Immature natural killer cell (primary cell): ENCODE results near the gene SPATS2L. TPM values are rescaled to one million over a fixed set of nuclear protein-coding genes. Genes with fewer than 3 reads are reported as not detected.

ENCODE experiments used
- DNase-seq, 3 donors: peaks; one replicate each; pipeline ENCODE4 v3.0.0; 2022; ENCODE audit warnings: mixed read lengths in 1 of 3
- H3K27ac Mint-ChIP-seq, 6 donors: one replicate each; pipeline ENCODE4 v1.8.0; 2020; ENCODE audit warnings: mixed read lengths in 6 of 6, mild to moderate bottlenecking in 5 of 6, inconsistent platforms in 4 of 6, moderate library complexity in 3 of 6
- H3K27me3 Mint-ChIP-seq, 3 donors: one replicate each; pipeline ENCODE4 v1.8.0; 2020 to 2021; ENCODE audit warnings: low read depth in 3 of 3, mild to moderate bottlenecking in 3 of 3, mixed read lengths in 3 of 3, moderate library complexity in 3 of 3, inconsistent platforms in 1 of 3
- H3K36me3 Mint-ChIP-seq, 3 donors: one replicate each; pipeline ENCODE4 v1.8.0; 2020; ENCODE audit warnings: mixed read lengths in 3 of 3, inconsistent platforms in 2 of 3, mild to moderate bottlenecking in 2 of 3
- H3K4me1 Mint-ChIP-seq, 2 donors: one replicate each; pipeline ENCODE4 v1.8.0; 2020; ENCODE audit warnings: inconsistent platforms in 2 of 2, mild to moderate bottlenecking in 2 of 2, mixed read lengths in 2 of 2, moderate library complexity in 1 of 2
- H3K4me3 Mint-ChIP-seq, 5 donors: one replicate each; pipeline ENCODE4 v1.8.0; 2020; ENCODE audit warnings: mild to moderate bottlenecking in 5 of 5, mixed read lengths in 5 of 5, inconsistent platforms in 3 of 5, moderate library complexity in 3 of 5
- H3K9me3 Mint-ChIP-seq, 6 donors: one replicate each; pipeline ENCODE4 v1.8.0; 2020; ENCODE audit warnings: mild to moderate bottlenecking in 6 of 6, mixed read lengths in 6 of 6, inconsistent platforms in 4 of 6, moderate library complexity in 3 of 6
- polyA plus RNA-seq, 3 donors: library from polyadenylated mRNA; unstranded; fragments of 300-500 nt; fragmentation: Illumina TruSeq; gene quantifications; one replicate each; pipeline ENCODE4 v1.2.3, GENCODE V29; 2021

The SPATS2L gene
- polyA plus RNA-seq, 3 donors from 2014 or later = 3.4 to 3.9 TPM; not detected in 1

DNA sequence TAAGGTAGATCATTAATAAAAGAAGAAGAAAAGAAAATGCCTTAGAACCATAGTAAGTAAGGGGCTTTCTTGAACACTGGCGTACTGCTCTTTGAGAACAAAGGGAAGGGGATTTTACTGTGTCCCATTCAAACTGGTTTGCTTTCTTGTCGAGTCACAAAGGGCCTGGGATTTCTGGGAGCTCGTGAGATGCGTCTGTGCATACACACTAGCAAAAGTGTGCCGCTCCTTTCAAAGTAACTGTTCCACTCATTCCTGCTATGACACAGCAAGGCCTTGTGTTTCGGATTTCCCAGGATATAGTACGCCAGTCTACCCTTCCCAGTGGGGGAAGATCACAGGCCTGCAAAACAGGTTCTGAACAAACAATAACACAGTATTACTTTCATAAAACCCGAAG, 110.4 kb downstream of the SPATS2L start:
- Mint-ChIP-seq H3K27me3 (no peaks in the 10 kb centered on the region), H3K4me3 (no peak overlapping the region)
- DNase-seq = no peak

DNA sequence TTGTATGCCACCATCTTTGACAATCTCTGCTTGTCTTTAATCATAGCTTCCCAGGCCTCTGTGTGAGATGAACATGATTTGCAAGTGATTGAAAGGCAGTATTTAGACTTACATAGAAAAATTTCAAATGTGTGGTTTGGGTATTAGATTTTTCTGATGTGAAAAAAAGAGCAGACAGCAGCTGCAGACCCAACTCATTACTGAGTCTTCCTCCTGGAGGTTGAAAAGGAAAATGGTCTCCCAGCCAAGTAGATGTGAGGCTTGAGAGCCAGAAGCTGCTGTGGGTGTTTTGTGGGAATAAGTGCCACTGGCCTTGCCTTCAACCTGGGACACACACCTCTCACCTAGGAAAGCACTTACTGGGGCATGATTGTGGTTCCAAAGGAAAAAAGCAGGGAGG, 110.9 kb downstream of the SPATS2L start:
- H3K4me3 Mint-ChIP-seq = no peak overlapping the region
- H3K36me3 Mint-ChIP-seq = peaks cover 0 to 13% (median 9%) of the 10 kb centered on the region in 3 donors
- H3K27ac Mint-ChIP-seq = no peak overlapping the region
- H3K9me3 Mint-ChIP-seq = no peaks in the 10 kb centered on the region
- DNase-seq = no peak
- no peaks in the 10 kb centered on the region for H3K4me1 Mint-ChIP-seq
- no peaks in the 10 kb centered on the region for H3K27me3 Mint-ChIP-seq

More for the DNA sequence above, 110.4 kb downstream of the SPATS2L start:
- H3K27ac Mint-ChIP-seq = no peak overlapping the region
- H3K9me3 Mint-ChIP-seq = no peaks in the 10 kb centered on the region
- peaks cover 0 to 13% (median 9%) of the 10 kb centered on the region in 3 donors for H3K36me3 Mint-ChIP-seq
- H3K4me1 Mint-ChIP-seq = no peaks in the 10 kb centered on the region

DNA sequence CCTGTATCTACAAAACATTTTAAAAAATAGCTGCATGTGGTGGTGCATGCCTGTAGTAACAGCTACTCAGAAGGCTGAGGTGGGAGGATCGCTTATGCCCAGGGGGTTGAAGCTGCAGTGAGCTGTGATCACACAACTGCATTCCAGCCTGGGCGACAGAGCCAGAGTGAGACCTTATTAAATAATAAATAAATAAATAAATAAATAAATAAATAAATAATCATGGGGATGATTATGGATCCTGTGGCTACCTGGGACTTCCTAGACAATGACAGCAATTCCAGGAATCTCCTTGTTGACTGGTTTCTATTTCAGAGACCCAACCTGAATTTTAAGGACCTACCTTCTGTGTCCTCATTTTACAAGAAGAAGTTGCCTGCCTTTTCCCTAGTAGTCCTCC, 111.9 kb downstream of the SPATS2L start:
- no peak overlapping the region for H3K4me3 Mint-ChIP-seq
- H3K9me3 Mint-ChIP-seq = no peaks in the 10 kb centered on the region
- peaks cover 0 to 13% (median 9%) of the 10 kb centered on the region in 3 donors for H3K36me3 Mint-ChIP-seq
- no peak overlapping the region for H3K27ac Mint-ChIP-seq
- no peaks in the 10 kb centered on the region for H3K27me3 Mint-ChIP-seq
- H3K4me1 Mint-ChIP-seq = no peaks in the 10 kb centered on the region
- no peak for DNase-seq

DNA sequence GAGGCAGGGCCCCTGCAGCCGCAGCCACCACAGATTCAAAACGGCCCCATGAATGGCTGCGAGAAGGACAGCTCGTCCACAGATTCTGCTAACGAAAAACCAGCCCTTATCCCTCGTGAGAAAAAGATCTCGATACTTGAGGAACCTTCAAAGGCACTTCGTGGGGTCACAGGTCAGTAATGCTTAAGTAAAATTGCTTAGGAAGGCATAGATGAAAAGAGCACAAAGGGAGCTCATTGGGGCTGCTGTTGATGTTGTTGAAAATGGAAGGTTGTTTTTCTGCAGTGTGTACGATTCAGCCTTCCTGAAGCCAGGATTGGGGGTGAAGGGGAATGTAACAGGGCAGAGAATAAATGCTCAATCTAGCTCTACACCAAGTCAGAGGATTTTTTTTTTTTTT, 112.8 kb downstream of the SPATS2L start:
- Mint-ChIP-seq H3K9me3 (no peaks in the 10 kb centered on the region), H3K36me3 (peaks cover 0 to 13% (median 9%) of the 10 kb centered on the region in 3 donors), H3K27me3 (no peaks in the 10 kb centered on the region), H3K27ac (no peak overlapping the region), H3K4me1 (no peaks in the 10 kb centered on the region), H3K4me3 (no peak overlapping the region)
- DNase-seq = no peak

DNA sequence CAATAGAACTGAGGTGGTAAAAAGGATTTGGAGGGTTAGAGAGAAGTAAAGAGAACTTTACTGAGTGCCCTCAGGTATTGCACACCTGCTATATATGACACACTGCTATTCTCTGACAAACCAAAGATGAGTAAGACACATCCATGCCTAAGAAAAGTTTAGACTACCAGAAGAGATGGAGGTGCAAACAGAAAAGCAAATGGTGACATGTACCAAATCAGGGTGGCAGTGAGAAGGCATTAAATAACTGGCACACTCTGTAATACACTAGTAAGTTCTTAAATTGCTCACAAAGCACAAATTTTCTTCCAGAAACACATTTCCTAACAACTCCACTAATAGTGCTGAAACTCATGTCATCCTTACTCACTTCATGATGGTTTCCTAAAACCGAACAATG, 114.8 kb downstream of the SPATS2L start:
- Mint-ChIP-seq H3K4me3 (no peak overlapping the region), H3K27me3 (no peaks in the 10 kb centered on the region), H3K9me3 (no peaks in the 10 kb centered on the region), H3K36me3 (peaks cover 0 to 13% (median 9%) of the 10 kb centered on the region in 3 donors), H3K4me1 (no peaks in the 10 kb centered on the region), H3K27ac (no peak overlapping the region)
- DNase-seq = no peak

DNA sequence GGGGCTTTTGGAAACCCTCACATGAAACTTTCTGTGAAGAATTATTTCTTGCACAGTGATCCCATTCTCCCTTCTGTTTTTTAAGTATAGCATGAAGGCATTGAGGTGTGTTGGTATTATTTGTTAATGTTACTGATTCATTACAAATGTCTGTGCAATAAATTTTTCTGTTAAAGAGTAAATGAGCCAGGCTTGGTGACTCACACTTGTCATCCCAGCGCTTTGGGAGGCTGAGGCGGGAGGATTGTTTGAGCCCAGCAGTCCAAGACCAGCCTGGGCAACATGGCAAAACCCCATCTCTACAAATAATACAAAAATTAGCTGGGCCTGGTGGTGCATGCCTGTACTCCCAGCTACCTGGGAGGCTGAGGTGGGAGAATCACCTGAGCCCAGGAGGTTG, 115.6 kb downstream of the SPATS2L start:
- Mint-ChIP-seq H3K9me3 (no peaks in the 10 kb centered on the region), H3K27me3 (no peaks in the 10 kb centered on the region), H3K4me1 (no peaks in the 10 kb centered on the region), H3K36me3 (peaks cover 0 to 13% (median 9%) of the 10 kb centered on the region in 3 donors), H3K27ac (no peak overlapping the region), H3K4me3 (no peak overlapping the region)
- DNase-seq = no peak

DNA sequence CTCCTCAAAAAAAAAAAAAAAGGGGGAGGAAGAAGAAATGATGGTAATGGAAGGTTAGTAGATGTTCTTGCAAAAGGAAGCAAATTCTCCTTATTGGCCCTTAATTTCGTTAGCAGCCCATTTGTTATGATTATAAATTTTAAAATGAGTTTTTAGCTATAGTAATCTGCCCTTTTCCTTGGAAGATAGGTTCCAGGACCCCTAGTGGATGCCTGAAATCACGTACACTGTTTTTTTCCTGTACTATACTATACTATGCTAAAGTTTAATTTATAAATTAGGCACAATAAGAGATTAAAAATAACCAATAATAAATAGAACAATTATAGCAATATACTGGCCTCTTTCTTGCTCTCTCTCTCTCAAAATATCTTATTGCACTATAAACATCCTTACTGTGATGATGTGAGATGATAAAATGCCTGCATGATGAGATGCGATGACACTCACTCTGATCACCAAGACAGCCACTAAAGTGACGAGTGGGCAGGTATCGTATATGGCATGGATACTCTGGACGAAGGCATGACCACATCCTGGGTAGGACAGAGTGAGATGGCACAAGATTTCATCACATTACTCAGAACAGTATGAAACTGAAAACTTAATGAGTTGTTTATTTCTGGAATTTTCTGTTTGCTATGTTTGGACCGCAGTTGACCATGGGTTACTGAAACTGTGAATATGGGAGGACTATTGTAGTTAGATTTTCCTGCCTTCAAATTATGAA, 116.2 kb downstream of the SPATS2L start:
- Mint-ChIP-seq H3K9me3 (no peaks in the 10 kb centered on the region), H3K36me3 (peaks cover 0 to 13% (median 9%) of the 10 kb centered on the region in 3 donors), H3K4me1 (no peaks in the 10 kb centered on the region), H3K27me3 (no peaks in the 10 kb centered on the region), H3K27ac (no peak overlapping the region), H3K4me3 (no peak overlapping the region)
- no peak for DNase-seq

DNA sequence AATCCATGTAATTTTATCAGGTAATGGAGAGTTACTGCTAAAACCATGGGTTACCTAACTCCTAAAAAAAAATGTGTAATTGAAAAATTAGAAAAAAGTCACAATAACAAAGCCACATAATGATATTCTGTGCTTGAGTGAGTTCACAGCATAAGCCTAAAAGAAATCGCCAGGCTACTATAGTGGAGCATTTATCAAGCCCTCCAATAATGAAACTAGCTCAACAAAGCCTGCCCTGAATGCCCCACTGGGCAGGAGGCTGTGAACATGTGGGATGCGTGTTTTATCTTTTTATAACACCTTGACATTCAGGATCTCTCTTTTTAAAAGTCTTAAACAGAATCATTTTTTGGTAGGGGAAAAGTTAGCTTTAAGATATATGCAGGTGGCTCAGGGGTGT, 117.0 kb downstream of the SPATS2L start:
- Mint-ChIP-seq H3K9me3 (no peaks in the 10 kb centered on the region), H3K4me3 (no peak overlapping the region), H3K36me3 (peaks cover 0 to 13% (median 9%) of the 10 kb centered on the region in 3 donors), H3K4me1 (no peaks in the 10 kb centered on the region), H3K27me3 (no peaks in the 10 kb centered on the region), H3K27ac (no peak overlapping the region)
- no peak for DNase-seq

DNA sequence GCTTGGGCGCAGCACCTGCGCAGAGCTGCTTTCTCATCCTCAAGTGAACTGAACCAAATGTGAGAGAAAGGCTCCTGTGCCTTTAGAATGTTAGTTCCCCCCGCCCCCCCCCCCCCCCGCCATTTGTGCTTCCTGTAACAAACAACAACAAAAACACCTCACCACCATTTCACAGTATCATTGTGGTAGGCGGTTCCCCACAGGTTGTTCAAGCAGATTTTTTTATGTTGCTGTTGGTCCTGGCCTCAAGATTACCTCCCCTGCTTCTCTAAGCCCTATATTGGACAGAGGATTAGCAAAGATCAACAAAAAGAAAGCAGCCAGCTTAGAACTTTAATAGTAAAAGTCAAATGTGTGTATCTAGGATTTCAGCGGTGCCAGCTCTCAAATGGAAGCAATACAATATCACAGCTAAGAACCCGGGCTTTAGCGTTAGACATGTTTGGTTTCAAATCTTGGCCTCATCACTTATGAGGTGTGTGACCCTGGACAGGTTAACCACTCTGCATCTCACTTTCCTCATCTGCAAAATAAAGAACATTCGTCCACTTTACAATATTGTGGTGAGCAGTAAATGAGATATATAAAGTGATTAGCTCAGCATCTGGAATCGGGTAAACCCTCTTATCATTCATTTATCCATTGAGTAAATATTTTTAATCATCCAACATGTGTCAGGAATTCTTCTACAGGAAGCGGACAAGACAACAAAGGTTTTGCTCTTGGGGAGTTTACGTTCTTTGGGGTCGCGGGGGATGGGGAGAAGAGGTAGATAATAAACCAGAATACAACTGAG, 118.7 kb downstream of the SPATS2L start:
- Mint-ChIP-seq H3K4me1 (no peaks in the 10 kb centered on the region), H3K4me3 (no peak overlapping the region), H3K36me3 (peaks cover 0 to 9% (median 0%) of the 10 kb centered on the region in 3 donors), H3K27me3 (no peaks in the 10 kb centered on the region), H3K9me3 (no peaks in the 10 kb centered on the region), H3K27ac (no peak overlapping the region)
- no peak for DNase-seq

DNA sequence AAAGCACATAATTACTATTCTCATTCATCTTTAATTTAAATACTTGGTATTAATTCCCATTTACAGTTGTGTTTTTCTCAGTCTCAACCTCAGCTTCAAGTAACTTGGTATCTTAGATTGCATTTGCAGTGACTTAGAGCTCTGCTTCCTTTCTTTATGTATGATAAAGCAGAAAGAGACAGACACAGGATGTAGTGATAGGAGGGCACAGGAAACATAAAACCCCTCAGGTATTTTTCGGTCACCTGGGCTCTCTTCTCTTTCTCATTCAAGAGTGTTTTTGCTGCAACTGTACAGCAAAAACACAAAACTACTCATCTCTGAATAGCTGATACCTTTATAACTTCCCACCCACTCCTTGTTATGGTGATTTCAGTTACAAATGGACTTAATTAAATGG, 120.3 kb downstream of the SPATS2L start:
- Mint-ChIP-seq H3K4me3 (no peak overlapping the region), H3K27ac (no peak overlapping the region), H3K4me1 (no peaks in the 10 kb centered on the region), H3K36me3 (no peaks in the 10 kb centered on the region), H3K27me3 (no peaks in the 10 kb centered on the region), H3K9me3 (no peaks in the 10 kb centered on the region)
- no peak for DNase-seq

DNA sequence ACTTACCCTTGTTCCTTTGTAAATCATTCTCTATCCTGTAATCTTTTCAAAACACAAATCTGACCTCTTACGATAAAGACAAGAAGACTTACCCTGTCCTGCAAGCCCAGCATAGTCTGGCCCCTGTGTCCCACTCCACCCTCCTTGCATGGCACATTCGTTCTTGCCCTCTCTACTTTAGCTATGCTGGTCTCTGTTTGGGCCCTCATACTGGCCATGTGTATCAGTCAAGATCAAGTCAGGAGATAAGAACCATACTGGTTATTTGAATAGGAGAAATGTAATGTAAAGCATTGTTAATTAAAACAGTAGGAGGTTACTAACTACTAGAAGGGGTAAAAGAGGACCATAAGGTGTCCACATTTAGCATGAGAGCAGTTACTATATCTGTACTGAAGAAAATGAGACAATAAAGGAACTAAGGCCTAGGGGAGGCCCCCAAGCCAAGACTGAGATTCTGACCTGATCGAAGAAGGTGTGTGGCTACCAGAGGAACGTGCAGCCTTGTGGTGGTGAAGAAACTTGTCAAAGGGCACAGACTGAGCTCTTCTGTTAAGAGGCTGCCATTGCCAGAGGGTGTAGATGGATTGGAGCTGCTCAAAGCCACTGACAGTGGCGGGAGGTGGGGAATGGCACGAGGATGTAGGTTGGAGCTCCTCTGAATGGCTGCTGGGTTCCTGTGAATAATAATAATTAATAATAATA, 122.6 kb downstream of the SPATS2L start:
- no peak for DNase-seq
- Mint-ChIP-seq H3K4me3 (no peak overlapping the region), H3K4me1 (no peaks in the 10 kb centered on the region), H3K9me3 (no peaks in the 10 kb centered on the region), H3K36me3 (peaks cover 0 to 4% (median 0%) of the 10 kb centered on the region in 3 donors), H3K27me3 (peaks cover 0 to 2% (median 0%) of the 10 kb centered on the region in 3 donors), H3K27ac (no peak overlapping the region)

DNA sequence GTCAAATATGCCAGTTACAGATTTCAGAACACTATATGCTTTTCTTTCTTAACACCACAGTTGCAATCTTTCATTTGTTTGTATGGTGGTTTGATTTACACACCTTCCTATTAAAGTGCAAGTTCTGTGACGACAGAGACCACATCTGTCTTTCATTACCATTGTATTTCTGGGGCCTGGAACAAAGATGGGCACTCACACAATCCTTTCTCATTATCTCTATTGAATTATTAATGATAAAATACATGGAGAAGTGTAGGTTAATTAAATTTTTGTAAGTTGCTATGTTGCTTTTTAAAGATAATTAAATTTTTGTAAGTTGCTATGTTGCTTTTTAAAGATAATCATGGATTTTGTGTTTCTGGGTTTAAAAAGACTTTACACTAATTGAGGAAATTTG, 123.5 kb downstream of the SPATS2L start:
- peaks cover 0 to 4% (median 0%) of the 10 kb centered on the region in 3 donors for H3K36me3 Mint-ChIP-seq
- H3K27me3 Mint-ChIP-seq = peaks cover 0 to 2% (median 0%) of the 10 kb centered on the region in 3 donors
- no peaks in the 10 kb centered on the region for H3K4me1 Mint-ChIP-seq
- no peak overlapping the region for H3K27ac Mint-ChIP-seq
- DNase-seq = no peak
- H3K4me3 Mint-ChIP-seq = no peak overlapping the region
- H3K9me3 Mint-ChIP-seq = no peaks in the 10 kb centered on the region

DNA sequence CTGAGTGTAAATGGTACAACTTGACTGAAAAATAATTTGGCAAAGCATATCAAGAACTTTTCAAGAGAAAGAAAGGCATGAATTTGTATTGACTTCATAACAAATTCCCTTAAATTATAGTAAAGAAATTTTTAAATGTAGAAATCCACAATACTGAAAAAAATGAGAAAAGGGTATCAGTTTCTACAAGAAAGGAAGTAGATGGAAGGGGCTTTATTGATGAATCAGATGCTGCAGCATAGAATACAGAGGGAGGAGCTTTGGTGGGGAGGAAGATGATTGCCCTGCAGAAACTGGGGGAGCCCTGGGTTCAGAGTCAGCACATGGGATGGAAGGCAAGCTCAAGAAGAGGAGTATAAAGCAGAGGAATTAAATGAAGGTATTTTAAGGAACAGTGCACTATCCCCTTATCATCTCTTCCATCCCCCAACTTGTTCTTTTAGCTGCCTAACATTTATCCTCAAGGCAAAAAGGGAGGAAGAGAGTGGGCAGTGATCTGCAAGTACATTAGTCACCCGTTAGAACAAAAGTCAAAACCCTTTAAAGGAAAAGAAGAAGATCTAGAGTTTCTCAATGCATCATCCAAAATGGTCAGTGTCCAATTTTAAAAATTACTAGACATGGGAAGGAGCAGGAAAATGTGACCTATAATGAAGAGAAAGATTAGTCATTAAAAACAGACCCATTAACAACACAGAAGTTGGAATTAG, 125.7 kb downstream of the SPATS2L start:
- Mint-ChIP-seq H3K27ac (no peak overlapping the region), H3K36me3 (peaks cover 0 to 4% (median 0%) of the 10 kb centered on the region in 3 donors), H3K9me3 (no peaks in the 10 kb centered on the region), H3K4me1 (no peaks in the 10 kb centered on the region), H3K4me3 (no peak overlapping the region), H3K27me3 (peaks cover 0 to 2% (median 2%) of the 10 kb centered on the region in 3 donors)
- DNase-seq = no peak
